ENCODE data around the gene KCNS1. TPM values are rescaled to one million over a fixed set of nuclear protein-coding genes. Genes with fewer than 3 reads are reported as not detected.
A peak's percentile ranks its signal among the peaks of the same experiment; 100 is the strongest.

KCNS1 gene
- total and polyA plus RNA-seq, 2 experiments from 2014 or later, result 0.37 to 3.2 TPM

- Histone ChIP-seq H3K36me3 (ENCODE audit: insufficient read depth) (no peaks in the 10 kb centered on the region), H3K4me1 (ENCODE audit: insufficient read depth) (peaks cover 4% of the 10 kb centered on the region; the same call in 1 of the 2 replicates), H2AFZ (no peak overlapping the region), H3K4me2 (no peak overlapping the region), H4K20me1 (replicated peaks; ENCODE audit: insufficient read depth) (no peaks in the 10 kb centered on the region; the same call in 1 of the 2 replicates), H3K9me2 (ENCODE audit: insufficient read depth) (no peaks in the 10 kb centered on the region), H3F3A (replicated peaks; ENCODE audit: low read depth) (no peaks in the 10 kb centered on the region), H3K79me2 (replicated peaks; ENCODE audit: insufficient read depth) (no peaks in the 10 kb centered on the region; the same call in 1 of the 2 replicates), H3K27me3 (ENCODE audit: insufficient read depth) (no peaks in the 10 kb centered on the region), H3K27ac (ENCODE audit: low read depth) (no peak overlapping the region), H3K4me3 (no peak overlapping the region)
- Mint-ChIP-seq H3K36me3 (ENCODE audit: low read depth) (no peaks in the 10 kb centered on the region; the same call in 2 of the 3 replicates), H3K4me1 (peaks cover 15% of the 10 kb centered on the region; the same call in 2 of the 3 replicates), H3K9me3 (no peaks in the 10 kb centered on the region), H3K27ac (peak overlapping the region; percentile 33; the same call in 1 of the 2 replicates), H3K27me3 (ENCODE audit: insufficient read depth, low read depth, poor library complexity) (no peaks in the 10 kb centered on the region), H3K4me3 (no peak overlapping the region)
- TF ChIP-seq ZNF114 (CRISPR knock-in tag; IDR thresholded peaks at IDR 0.05), result no peak
- TF ChIP-seq JUNB (IDR thresholded peaks at IDR 0.05; ENCODE audit: unreplicated experiment), result no peak
- TF ChIP-seq EZH2 (IDR thresholded peaks at IDR 0.05; ENCODE audit: low read depth, unreplicated experiment), result no peak
- no peak for TF ChIP-seq CTCF (conservative IDR thresholded peaks at IDR 0.05; ENCODE audit: low read depth in 2 of 2)
- no peak for TF ChIP-seq NANOG (IDR thresholded peaks at IDR 0.05; ENCODE audit: borderline replicate concordance)
- TF ChIP-seq ZNF462 (CRISPR knock-in tag; IDR thresholded peaks at IDR 0.05), result no peak
- TF ChIP-seq EZH2phosphoT487 (IDR thresholded peaks at IDR 0.05; ENCODE audit: unreplicated experiment), result no peak
- no peak for TF ChIP-seq ZNF331 (CRISPR knock-in tag; IDR thresholded peaks at IDR 0.05; ENCODE audit: low read depth)
- TF ChIP-seq ETS1 (IDR thresholded peaks at IDR 0.05), result no peak
- no peak for TF ChIP-seq POLR2AphosphoS5 (IDR thresholded peaks at IDR 0.05; ENCODE audit: low read depth)
- no peak for TF ChIP-seq CREB1 (CRISPR knock-in tag; IDR thresholded peaks at IDR 0.05; ENCODE audit: low read depth)
- TF ChIP-seq REST (IDR thresholded peaks at IDR 0.05; ENCODE audit: unreplicated experiment), result no peak
- TF ChIP-seq STAT1 (IDR thresholded peaks at IDR 0.05; ENCODE audit: unreplicated experiment), result no peak
- ATAC-seq, result no peak
- DNase-seq (ENCODE audit: low spot score), result no peak
Measured at GRCh38 chr20:45052698-45053429, 48.1 kb downstream of the KCNS1 start.

Measured in GM23338 (cell line).